GM13976 (cell line): Measurements from ENCODE around the gene CERKL.

ENCODE experiments used
- DNase-seq: peaks from one replicate; pipeline ENCODE4 v3.0.0; 2012; ENCODE audit warnings: low spot score
- in situ Hi-C: fragments of 300-500 bp; cut with MboI; formaldehyde crosslinking; loops from one replicate; pipeline ENCODE4 v1.12.0; 2022; ENCODE audit warnings: low sequenced_read_pairs, mixed read lengths, inconsistent platforms; ENCODE audit not compliant: unreplicated experiment
- TF ChIP-seq, protein P1 (sequence below): IDR thresholded peaks from 2 replicates; pipeline ENCODE4 v1.5.1; 2012; ENCODE audit warnings: borderline replicate concordance, mild to moderate bottlenecking; ENCODE audit not compliant: insufficient read depth; ENCODE audit errors: extremely low read depth, missing control alignments, control extremely low read depth

Gene CERKL

DNA sequence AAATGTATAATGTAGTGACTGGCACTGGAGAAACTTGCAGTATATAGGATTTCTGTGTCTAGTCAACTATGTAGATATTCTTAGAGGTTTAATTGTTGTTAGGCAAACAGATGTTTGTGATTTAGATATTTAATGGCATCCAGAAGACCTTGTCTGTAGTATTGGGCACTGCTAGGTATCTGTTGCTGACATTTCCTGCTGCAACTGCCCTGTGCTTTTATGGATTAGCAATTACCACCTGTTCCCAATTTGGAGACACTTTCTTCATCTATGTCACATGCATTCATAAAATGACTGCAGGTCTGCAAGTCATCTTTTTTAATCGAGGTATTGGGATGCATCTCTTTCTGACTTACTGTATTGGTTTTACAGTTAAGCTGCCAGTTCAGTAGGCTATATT is 128.5 kb downstream of the CERKL start:
- TF ChIP-seq, protein P1, sequence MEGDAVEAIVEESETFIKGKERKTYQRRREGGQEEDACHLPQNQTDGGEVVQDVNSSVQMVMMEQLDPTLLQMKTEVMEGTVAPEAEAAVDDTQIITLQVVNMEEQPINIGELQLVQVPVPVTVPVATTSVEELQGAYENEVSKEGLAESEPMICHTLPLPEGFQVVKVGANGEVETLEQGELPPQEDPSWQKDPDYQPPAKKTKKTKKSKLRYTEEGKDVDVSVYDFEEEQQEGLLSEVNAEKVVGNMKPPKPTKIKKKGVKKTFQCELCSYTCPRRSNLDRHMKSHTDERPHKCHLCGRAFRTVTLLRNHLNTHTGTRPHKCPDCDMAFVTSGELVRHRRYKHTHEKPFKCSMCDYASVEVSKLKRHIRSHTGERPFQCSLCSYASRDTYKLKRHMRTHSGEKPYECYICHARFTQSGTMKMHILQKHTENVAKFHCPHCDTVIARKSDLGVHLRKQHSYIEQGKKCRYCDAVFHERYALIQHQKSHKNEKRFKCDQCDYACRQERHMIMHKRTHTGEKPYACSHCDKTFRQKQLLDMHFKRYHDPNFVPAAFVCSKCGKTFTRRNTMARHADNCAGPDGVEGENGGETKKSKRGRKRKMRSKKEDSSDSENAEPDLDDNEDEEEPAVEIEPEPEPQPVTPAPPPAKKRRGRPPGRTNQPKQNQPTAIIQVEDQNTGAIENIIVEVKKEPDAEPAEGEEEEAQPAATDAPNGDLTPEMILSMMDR, result no peak
- no peak for DNase-seq
- in situ Hi-C loops, result no loop called here

DNA sequence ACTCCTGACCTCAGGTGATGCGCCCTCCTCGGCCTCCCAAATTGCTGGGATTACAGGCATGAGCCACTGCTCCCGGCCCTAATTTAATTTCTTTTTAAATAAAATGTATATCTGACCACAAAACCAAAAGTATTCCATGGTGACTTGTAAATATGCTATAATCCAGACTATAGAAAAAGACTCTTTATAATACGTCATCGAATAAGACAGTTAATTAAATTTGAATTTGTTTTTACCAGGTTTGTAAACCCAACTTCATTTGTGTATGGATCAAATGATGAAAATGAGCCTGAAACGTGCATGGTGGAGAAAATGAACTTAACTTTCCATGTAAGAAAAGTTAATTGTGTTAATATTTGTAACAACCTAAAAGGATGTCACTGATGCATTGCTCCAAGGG is 129.8 kb downstream of the CERKL start:
- in situ Hi-C loops, result no loop called here
- no peak for DNase-seq
- TF ChIP-seq, protein P1, result no peak

DNA sequence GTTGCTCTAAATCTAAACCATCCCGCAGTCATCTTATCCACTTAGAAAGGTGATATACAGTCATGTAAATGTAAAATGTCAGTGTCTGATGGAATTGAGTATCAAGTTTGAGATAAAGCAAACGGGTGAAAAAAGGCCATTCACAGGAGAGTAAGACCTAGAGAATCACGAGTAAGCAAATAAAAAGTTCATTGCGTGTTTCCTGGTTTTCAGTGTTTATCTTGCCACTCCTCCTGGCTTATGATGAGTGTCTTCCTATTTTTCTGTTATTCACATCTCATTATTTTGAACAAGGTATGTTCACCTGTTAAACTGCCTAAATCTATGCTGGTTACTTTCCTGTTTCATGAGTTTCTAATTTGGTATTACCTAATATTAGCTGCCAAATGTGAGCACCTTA is 130.9 kb downstream of the CERKL start:
- DNase-seq, result no peak
- in situ Hi-C loops, result no loop called here
- TF ChIP-seq, protein P1, result no peak

DNA sequence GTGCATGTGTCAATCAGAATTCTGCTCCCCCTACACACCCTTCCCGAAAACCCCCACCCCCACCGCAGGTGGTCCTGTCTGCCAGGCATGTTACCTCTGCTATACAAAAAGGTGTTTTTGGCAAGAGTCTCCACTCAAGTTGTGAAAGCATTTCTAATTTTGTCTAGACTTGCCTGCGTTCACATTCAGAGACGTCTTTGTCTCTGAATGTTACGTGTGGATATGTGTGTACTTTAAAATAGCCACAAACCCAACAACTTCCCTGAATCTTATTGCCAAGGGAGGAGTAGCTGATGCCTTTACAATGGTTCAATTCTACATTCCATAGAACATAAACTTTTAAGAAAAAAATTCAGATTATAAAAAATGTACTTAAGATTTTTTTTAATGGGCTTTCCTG is 133.1 kb downstream of the CERKL start:
- in situ Hi-C loops, result no loop called here
- DNase-seq, result no peak
- TF ChIP-seq, protein P1, result no peak

DNA sequence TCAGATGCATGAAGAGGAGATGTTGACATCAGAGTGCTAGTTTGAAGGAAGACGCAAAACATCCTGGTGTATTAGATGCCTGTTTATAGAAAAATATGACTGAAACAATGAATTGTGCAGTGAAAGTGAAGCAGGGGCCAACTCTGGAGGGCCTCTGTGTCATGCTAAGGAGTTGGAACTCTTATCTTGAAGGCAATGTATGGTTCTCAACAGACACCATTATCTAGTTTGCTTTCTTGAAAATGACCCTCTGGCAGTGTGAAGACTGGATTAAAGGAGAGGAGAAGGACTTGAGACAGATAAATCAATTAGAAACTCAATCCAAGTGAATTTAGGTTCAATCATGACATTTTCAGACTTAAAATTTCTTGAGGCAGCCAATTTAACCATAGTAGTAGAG is 136.7 kb downstream of the CERKL start:
- in situ Hi-C loops, result no loop called here
- no peak for DNase-seq
- TF ChIP-seq, protein P1, result no peak

DNA sequence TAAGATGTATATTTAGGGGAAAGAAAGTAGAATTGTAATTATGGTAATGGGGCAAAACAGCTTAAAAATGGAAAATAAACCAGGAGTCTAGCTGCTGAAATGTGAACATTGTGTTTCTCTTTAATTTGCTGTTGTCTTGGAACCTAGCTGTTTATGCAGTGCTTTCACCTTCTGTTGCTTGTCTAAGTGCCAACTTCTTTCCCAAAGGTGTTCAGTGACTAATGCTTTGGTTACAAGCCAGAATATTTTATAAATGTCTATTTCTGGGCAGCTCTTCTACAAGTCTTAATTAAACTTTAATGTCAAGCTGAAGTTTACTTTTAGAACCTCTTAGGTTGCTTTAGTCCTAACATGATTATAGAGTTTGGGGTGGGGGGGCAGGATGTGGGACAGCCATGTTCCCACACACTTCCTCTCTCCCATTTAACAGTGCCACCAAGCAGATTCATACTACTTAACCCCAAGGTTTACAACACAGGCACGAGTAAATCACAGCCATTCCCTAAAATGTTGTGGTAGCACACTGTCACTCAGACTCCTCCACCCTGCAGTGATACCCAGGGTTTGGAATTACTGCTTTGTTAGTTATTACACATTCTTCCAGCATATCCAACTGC is 139.1 kb downstream of the CERKL start:
- in situ Hi-C loops, result no loop called here
- TF ChIP-seq, protein P1, result no peak
- DNase-seq, result no peak
